Hematopoietic multipotent progenitor cell treated with erythropoietin and hydrocortisone succinate and interleukin-3 and kit ligand, for 17 days (in vitro differentiated cells): ENCODE data around the gene NRXN3.
"Not testable (repeated sequence)": the region's sequence is repeated elsewhere in the genome, so short reads cannot be mapped to it uniquely, and the experiment has no call there.

Experiments used
- DNase-seq: peaks from one replicate; pipeline ENCODE4 v3.0.0-alpha.2; 2015; ENCODE audit warnings: low spot score

The NRXN3 gene

GRCh38 chr14:79076428-79076827 is 906.3 kb downstream of the NRXN3 start:
- DNase-seq = no peak

GRCh38 chr14:79077096-79077495 is 906.9 kb downstream of the NRXN3 start:
- no peak for DNase-seq

DNA sequence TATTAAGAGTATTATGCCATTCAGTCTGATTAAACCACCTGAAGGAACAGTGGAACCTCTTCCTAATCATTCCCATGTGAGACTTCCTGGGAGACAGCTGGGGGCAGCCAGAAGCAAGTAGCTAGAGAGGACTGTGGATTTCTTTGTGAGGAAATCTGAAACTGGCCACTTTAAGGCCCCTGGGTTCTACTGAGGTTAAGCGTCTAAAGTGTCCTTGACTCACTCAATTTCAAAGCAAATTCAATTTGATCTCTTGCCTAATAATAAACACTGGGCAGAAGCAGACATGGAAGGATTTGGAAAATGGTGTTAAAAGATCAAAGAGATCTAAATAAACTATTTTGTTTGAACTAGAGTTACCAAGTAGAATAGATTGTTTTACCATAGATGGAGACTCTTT is 909.9 kb downstream of the NRXN3 start:
- DNase-seq = no peak

DNA sequence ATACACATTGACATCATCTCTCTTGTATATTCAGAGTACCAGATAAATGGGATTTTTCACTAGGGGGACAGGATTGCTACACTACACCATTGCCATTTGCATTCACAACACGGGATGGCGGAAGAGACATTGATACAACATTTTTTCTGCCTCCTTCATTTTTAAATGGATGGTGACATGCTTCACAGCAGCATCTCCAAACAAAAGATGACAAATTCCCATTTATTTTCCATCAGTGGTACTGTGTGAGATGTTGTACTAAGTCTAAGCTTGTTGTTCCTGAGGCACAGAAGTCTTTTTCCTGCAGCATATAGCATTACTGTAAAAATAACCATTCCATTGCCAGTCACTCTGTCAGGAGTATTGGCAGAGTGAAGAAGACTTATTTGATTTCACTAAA is 912.7 kb downstream of the NRXN3 start:
- no peak for DNase-seq

GRCh38 chr14:79083356-79083755 is 913.2 kb downstream of the NRXN3 start:
- no peak for DNase-seq

GRCh38 chr14:79084861-79085260 is 914.7 kb downstream of the NRXN3 start:
- no peak for DNase-seq

GRCh38 chr14:79089576-79089975 is 919.4 kb downstream of the NRXN3 start:
- no peak for DNase-seq

DNA sequence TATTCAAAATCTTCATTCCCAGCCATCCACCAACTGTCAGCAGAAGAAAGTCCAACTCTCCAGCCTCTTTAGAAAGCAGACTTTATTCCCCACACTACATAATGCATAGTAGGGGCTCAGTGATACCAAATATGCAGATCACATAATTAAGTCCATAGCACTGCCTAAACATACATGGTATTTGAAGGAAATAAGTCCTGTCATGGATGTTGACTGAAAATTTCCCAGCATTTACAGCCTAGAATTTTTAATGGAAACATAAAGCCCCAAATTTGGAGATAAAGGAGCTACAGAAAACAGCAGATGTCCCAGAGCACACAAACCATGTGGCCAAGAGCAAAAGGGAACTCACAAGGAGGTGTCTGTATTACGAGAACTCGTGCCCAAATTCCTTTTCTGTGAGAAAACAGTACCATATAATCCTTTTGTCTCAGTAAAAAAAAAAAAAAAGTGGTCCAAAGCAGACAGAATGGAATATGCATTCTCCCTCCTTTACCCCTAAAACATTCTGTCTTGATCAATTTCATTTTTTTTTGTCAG is 920.5 kb downstream of the NRXN3 start:
- DNase-seq = no peak

- no peak for DNase-seq
Measured at GRCh38 chr14:79091381-79091963, 921.3 kb downstream of the NRXN3 start.

DNA sequence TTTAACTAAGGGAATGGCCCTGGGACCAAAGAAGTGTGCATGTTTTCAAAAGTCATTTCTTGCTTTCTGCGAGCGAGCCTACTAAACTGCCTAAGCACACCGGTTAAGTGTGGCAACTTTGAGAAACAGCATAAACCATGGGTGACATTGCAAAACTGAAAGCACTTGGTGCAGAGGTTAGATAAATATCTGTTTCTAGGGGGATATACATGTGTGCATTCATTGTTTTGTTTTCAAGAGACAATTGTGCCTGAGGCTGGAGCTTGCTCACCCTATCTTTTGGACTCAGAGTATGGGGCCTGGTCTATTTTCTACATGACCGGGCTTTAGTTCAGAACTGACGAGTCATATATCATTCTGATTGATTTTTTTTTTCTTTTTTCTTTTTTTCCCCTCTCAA is 923.4 kb downstream of the NRXN3 start:
- no peak for DNase-seq

GRCh38 chr14:79094951-79095350 is 924.8 kb downstream of the NRXN3 start:
- DNase-seq = no peak

- DNase-seq = no peak
Measured at GRCh38 chr14:79096811-79097210, 926.6 kb downstream of the NRXN3 start.

- DNase-seq = no peak
Measured at GRCh38 chr14:79098324-79098723, 928.2 kb downstream of the NRXN3 start.

- no peak for DNase-seq
Measured at GRCh38 chr14:79100578-79100977, 930.4 kb downstream of the NRXN3 start.

GRCh38 chr14:79101388-79101787 is 931.2 kb downstream of the NRXN3 start:
- no peak for DNase-seq

- no peak for DNase-seq
Measured at GRCh38 chr14:79103764-79104163, 933.6 kb downstream of the NRXN3 start.

GRCh38 chr14:79110564-79110963 is 940.4 kb downstream of the NRXN3 start:
- DNase-seq = not testable (repeated sequence)

DNA sequence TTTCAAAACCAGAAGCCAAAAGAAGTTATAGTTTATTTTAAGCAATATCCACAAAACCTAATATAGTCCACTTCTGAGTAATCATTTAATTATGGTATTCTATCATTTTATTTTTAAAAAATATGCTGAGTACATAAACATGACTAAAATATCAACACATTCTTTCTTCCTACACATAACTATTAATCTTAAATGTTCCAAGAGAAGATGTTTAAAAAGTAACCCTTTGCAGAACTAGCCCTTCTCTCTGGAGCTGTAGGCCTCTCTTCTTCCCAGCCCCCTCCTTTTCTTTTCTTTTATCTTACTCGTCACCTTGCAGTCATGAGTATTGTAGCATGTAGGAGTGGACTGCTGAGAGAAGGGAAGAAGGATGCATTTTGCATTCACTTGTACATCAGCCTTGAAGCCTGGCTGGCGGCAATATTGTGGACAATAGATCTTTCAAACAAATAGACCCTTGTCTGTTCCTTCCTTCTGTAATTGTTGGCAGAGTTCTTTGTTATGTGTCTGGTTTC is 941.9 kb downstream of the NRXN3 start:
- no peak for DNase-seq

- no peak for DNase-seq
Measured at GRCh38 chr14:79117561-79117960, 947.4 kb downstream of the NRXN3 start.

DNA sequence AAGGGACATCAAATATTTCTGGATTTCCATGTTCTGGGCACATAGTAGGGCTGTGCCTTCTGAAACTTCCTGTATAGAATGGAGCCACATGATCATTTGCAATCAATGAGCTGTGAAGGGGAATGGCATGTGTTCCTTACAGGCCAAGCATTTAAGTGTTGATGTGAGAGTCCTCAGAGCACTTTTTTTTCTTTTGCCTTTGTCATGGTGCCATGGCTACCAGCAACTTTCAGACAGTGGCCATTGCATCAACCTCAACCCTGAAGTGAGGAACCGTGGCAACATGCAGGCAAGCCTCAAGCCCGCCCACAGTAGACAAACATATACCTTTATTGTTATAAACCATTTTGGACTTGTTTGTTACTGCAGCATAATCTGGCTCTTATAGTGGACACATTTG is 948.1 kb downstream of the NRXN3 start:
- DNase-seq = no peak

GRCh38 chr14:79134361-79134760 is 964.2 kb downstream of the NRXN3 start:
- DNase-seq = no peak

DNA sequence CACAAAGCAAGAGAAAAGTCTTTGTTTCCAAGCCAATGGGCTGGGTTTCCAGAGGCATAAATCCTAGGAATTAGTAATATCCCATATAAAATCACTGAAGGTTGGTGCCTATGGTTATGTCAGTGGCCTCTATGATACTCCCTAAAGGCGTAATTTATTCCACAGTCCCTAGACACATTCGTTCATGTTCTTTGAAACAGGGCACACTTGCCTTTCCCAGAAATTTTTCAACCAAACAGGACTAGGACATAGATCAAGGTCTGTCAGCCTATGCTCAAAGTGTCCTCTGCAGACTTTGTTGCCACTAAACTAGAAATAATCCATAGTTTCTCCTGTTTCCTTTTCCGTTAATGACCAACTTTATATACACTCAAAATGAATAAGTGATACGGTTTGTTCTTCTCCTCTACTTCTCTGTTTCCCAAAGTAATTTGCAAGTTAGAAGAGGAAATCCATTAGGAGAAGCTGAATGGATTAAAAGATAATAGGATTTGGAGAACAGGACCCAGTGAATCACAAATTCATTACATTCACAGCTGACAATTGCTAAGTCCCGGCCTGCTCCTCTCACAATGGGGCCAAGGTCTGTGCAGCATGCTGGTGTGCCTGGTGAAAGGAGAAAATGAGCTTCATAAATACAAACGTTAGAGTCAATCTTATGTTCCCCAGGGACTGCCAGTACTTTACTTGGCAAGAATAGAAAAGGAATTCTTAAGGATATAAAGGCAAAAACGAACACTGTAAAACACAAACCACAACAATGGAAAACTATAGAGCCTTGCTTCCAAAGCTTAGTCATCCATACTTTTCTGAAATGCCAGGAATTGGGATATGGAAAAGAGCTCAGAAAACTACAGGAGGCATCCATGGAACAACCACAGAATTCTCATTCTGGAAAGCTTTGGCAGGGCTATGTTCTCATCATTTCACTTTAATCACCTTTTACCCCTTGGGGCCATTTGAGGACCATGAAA is 966.2 kb downstream of the NRXN3 start:
- DNase-seq = no peak

GRCh38 chr14:79137045-79137430 is 966.9 kb downstream of the NRXN3 start:
- no peak for DNase-seq
